ENCODE results near the gene IMP3.
"Not testable (repeated sequence)": the region's sequence is repeated elsewhere in the genome, so short reads cannot be mapped to it uniquely, and the experiment has no call there.

Gene IMP3

GRCh38 chr15:75685195-75685594 lies 45.2 kb upstream of the IMP3 start:
- Histone ChIP-seq H3K27me3 (replicated peaks; ENCODE audit: control insufficient read depth, insufficient read depth, low read length) (no peaks in the 10 kb centered on the region), H3K4me3 (replicated peaks; ENCODE audit: low read depth, low read length) (no peak overlapping the region)
- DNase-seq (ENCODE audit: extremely low read depth, insufficient read length) = no peak

GRCh38 chr15:75684648-75685047 lies 44.6 kb upstream of the IMP3 start:
- H3K36me3 ChIP-seq (ENCODE audit: control insufficient read depth, insufficient read depth, low read length) = no peaks in the 10 kb centered on the region
- DNase-seq (ENCODE audit: extremely low read depth, insufficient read length) = no peak

More at GRCh38 chr15:75685195-75685594, 45.2 kb upstream of the IMP3 start:
- no peak for TF ChIP-seq CTCF (IDR thresholded peaks at IDR 0.05; ENCODE audit: insufficient read depth, low read length, poor library complexity, severe bottlenecking)
- no peaks in the 10 kb centered on the region for H3K36me3 ChIP-seq (ENCODE audit: control insufficient read depth, insufficient read depth, low read length)

GRCh38 chr15:75683646-75684312 lies 43.8 kb upstream of the IMP3 start:
- not testable (repeated sequence) for H3K27me3 ChIP-seq (replicated peaks; ENCODE audit: control insufficient read depth, insufficient read depth, low read length); H3K36me3 ChIP-seq (ENCODE audit: control insufficient read depth, insufficient read depth, low read length); H3K4me3 ChIP-seq (replicated peaks; ENCODE audit: low read depth, low read length)
- TF ChIP-seq CTCF (IDR thresholded peaks at IDR 0.05; ENCODE audit: insufficient read depth, low read length, poor library complexity, severe bottlenecking) = peak; percentile 84
- peak; percentile 68 for DNase-seq (ENCODE audit: extremely low read depth, insufficient read length)

More at GRCh38 chr15:75684648-75685047, 44.6 kb upstream of the IMP3 start:
- H3K4me3 ChIP-seq (replicated peaks; ENCODE audit: low read depth, low read length) = no peak overlapping the region
- TF ChIP-seq CTCF (IDR thresholded peaks at IDR 0.05; ENCODE audit: insufficient read depth, low read length, poor library complexity, severe bottlenecking) = no peak
- H3K27me3 ChIP-seq (replicated peaks; ENCODE audit: control insufficient read depth, insufficient read depth, low read length) = no peaks in the 10 kb centered on the region

DNA sequence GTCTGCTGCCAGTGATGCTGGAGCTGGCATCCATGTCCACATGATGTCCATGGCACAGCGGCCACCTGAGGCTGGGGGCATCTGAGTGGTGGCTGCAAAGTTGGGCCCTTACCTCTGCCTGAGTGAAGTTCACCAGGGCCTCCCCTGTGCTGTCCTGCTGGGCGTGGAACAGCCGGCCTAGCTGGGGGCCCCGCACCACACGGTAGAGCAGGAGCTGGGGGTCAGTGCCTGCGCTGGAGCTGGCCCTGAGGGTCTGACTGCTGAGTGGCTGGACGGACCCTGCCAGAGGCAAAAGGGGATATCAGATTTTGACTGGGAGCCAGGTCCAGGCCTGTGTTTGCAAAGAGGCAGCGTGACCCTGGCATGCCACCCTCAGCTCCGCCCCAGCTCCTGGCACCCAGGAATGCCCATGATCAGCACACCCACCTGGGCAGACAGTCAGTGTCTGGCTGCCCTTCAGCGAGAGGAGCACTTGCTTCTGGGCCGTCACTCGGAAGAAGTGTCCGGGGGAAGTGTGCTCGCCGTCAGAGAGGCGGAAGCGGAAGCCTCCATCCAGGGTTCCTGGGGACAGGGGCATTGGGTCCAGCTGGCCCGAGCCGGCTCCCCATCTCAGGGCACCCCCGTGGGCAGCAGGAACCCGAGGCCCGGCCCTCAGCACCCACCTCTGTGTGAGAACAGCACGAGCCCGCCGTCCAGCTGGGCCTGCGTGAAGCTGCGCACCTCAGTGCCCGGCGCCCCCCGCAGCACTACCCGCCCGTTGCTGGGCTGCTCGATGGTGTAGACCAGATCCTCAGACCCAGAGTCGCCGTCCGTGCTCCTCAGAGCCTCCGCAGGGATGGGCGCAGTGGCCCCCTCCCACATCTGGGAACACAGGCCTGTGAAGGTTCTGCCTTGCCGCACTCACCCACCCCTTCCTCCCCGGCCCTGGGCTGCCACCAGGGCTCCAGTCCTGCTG lies 42.4 kb upstream of the IMP3 start:
- DNase-seq (ENCODE audit: extremely low read depth, insufficient read length) = no peak
- TF ChIP-seq CTCF (IDR thresholded peaks at IDR 0.05; ENCODE audit: insufficient read depth, low read length, poor library complexity, severe bottlenecking) = no peak
- no peak overlapping the region for H3K4me3 ChIP-seq (replicated peaks; ENCODE audit: low read depth, low read length)
- H3K36me3 ChIP-seq (ENCODE audit: control insufficient read depth, insufficient read depth, low read length) = no peaks in the 10 kb centered on the region
- H3K27me3 ChIP-seq (replicated peaks; ENCODE audit: control insufficient read depth, insufficient read depth, low read length) = peaks cover under 1% of the 10 kb centered on the region; the same call in 1 of the 2 replicates

- TF ChIP-seq CTCF (IDR thresholded peaks at IDR 0.05; ENCODE audit: insufficient read depth, low read length, poor library complexity, severe bottlenecking) = no peak
- no peak for DNase-seq (ENCODE audit: extremely low read depth, insufficient read length)
- Histone ChIP-seq H3K4me3 (replicated peaks; ENCODE audit: low read depth, low read length) (no peak overlapping the region), H3K36me3 (ENCODE audit: control insufficient read depth, insufficient read depth, low read length) (no peaks in the 10 kb centered on the region), H3K27me3 (replicated peaks; ENCODE audit: control insufficient read depth, insufficient read depth, low read length) (peaks cover 1% of the 10 kb centered on the region; the same call in 1 of the 2 replicates)
Measured at GRCh38 chr15:75680007-75680789, 40.2 kb upstream of the IMP3 start.

DNA sequence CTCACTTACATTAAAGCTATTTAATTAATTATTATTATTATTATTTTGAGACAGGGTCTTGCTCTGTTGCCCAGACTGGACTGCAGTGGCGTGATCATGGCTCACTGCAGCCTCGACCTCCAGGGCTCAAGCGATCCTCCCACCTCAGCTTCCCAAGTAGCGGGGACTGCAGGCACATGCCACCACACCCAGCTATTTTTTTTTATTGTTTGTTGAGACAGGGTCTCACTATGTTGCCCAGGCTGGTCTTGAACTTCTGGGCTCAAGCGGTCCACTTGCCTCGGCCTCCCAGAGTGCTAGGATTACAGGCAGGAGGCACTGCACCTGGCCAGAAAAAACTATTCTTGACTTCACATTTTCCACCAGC lies 38.3 kb upstream of the IMP3 start:
- H3K4me3 ChIP-seq (replicated peaks; ENCODE audit: low read depth, low read length); DNase-seq (ENCODE audit: extremely low read depth, insufficient read length); H3K27me3 ChIP-seq (replicated peaks; ENCODE audit: control insufficient read depth, insufficient read depth, low read length); H3K36me3 ChIP-seq (ENCODE audit: control insufficient read depth, insufficient read depth, low read length): not testable (repeated sequence)

All from GM06990 (cell line).